ENCODE measurements around the gene KYNU. TPM values are rescaled to one million over a fixed set of nuclear protein-coding genes. Genes with fewer than 3 reads are reported as not detected.

The KYNU gene
- 100 to 1,000 TPM; 134 to 157 TPM for total RNA-seq

DNA sequence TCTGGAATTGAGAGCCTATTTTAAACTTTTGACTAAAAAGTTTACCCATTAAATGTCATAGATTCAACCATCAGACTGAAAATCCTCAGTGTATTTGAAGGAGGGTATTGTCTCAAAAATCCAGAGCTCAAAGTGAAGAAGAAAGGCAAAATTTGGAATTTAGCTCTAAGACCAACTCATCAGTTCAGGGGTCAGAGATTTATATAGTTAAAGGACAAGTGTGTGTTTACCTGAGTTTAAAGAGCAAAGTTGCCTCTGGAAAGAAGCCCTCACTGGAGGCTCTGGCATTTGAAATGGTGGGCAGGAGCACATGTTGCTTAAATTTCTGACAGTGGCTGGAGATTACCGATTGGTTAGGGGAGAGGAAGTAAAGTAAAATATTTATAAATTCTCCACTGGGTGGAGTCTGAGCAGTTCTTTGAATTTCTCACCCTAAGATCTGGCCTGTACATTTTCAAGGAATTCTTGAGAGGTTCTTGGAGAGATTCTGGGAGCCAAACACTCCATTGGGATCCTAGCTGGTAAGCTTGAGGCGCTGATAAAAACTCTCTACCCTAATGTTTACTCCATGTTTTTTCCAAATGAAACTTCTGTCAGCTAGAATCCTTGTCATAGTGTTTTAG lies at the start of gene KYNU:
KYNU (plus strand) TSS at position 449 of the 623 bp plus-strand sequence. CDS start 7,704 bp downstream, outside the sequence.

Small RNAs within 50 kb of the gene (small RNA-seq; reads per million reads assigned to genes)
- gene MTND4LP12 = 0 reads per million in 2 donors

All from melanocyte of skin (primary cell).